K562 treated with DMSO at 1 percent for 12 hours (cell line): ENCODE data around the gene ACMSD. TPM values are rescaled to one million over a fixed set of nuclear protein-coding genes. Genes with fewer than 3 reads are reported as not detected.

Experiments
- total RNA-seq: library from RNA; unstranded; fragments of 300-600 nt; gene quantifications from 2 replicates; pipeline ENCODE4 v1.2.3, GENCODE V29; 2022; ENCODE audit not compliant: insufficient read depth

The ACMSD gene
- total RNA-seq = not detected in 2 replicates

DNA sequence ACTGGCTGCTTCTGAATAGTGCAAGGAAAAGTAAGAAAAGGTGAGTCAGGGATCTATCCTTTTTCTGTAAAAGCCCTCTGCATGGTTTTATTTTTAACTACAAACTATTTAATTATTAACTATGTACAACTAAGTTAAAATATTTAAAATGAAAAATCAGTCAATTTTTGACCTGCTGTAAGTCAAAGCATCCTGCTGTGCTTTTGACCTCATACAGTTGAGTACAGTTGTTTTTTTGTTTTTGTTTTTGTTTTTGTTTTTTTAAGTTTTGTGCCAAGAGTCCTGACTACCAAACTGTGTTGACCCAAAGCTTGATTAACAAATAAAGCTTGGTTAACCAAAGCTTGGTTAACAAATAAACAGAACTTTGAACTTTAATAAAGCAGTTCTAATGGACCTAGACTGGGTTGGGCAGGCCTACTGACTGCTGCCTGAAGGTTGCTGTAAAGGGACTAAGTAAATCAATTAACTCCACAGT, at the start of gene ACMSD:
TSS of gene ACMSD (plus strand) at position 474 of the 478 bp plus-strand sequence. CDS start 67 bp downstream, outside the sequence.

DNA sequence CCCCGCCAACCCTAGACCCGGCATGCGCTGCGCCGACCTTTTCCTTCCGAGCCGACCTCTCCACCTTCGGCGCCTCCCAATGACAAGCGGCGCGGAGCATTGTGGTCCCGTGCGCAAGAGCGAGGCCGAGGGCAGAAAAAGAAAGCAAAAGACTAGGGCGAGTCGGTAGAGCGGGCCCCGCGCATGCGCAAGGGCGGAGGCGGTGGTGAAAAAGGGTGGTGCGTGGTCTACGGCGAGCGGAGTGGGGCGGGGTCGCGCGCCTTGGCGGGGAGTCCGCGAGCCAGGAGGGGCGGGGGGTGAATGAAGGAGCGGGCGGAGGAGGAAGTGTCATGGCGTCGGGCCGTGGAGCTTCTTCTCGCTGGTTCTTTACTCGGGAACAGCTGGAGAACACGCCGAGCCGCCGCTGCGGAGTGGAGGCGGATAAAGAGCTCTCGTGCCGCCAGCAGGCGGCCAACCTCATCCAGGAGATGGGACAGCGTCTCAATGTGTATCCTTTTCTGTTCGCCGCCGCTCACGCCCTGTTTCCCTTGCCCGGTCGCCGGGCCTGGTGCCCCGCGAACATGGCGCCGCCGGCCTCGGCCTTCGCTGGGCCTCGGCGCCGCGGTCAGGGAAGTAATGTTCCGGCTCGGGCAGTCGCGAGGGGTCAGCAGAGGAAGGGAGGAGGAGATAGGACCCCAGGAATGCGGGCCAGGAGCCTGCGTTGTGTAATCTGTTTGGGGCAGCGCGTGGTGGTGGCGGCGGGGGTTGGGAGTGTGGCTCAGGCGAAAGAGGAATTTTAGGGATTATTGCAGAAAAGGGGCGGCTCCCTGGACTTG, 80.3 kb downstream of the ACMSD start, which contains the start of gene CCNT2:
TSS of gene CCNT2 (plus strand) at position 297 of the 815 bp plus-strand sequence. CDS start at position 330, 33 bp downstream.

Other genes with a start within 250 kb of the ACMSD start
- not detected in 2 replicates for gene TMEM163, start 119.6 kb upstream of the ACMSD start, total RNA-seq
- 2.0 and 12.5 TPM in 2 replicates for gene CCNT2, start 80.2 kb downstream of the ACMSD start, total RNA-seq
- not detected in 2 replicates for gene MAP3K19, start 208.8 kb downstream of the ACMSD start, total RNA-seq
- 18.7 and 46.1 TPM in 2 replicates for gene RAB3GAP1, start 213.7 kb downstream of the ACMSD start, total RNA-seq